Fibroblast of the aortic adventitia (primary cell): ENCODE data around the gene CD276. TPM values are rescaled to one million over a fixed set of nuclear protein-coding genes. Genes with fewer than 3 reads are reported as not detected.

Experiments
- DNase-seq: peaks from one replicate; pipeline ENCODE4 v3.0.0-alpha.2; 2010; ENCODE audit warnings: low read depth
- H3K4me3 ChIP-seq: 2 replicates; pipeline ENCODE4 v1.5.1; 2011; ENCODE audit warnings: low read depth, mild to moderate bottlenecking, control low read depth, low read length, moderate library complexity
- total RNA-seq: library from RNA; depleted of rRNA; stranded (reverse); fragments of >200 nt; gene quantifications from 2 replicates; pipeline ENCODE4 v1.2.3, GENCODE V29; 2012; ENCODE audit warnings: low replicate concordance
- TF ChIP-seq, protein P1 (sequence below): IDR thresholded peaks from 2 replicates; pipeline ENCODE4 v1.5.1; 2011; ENCODE audit warnings: mild to moderate bottlenecking, low read length, control low read depth, inconsistent platforms; ENCODE audit not compliant: insufficient read depth

Gene CD276
- total RNA-seq, 1 donor: 87.3 TPM

DNA sequence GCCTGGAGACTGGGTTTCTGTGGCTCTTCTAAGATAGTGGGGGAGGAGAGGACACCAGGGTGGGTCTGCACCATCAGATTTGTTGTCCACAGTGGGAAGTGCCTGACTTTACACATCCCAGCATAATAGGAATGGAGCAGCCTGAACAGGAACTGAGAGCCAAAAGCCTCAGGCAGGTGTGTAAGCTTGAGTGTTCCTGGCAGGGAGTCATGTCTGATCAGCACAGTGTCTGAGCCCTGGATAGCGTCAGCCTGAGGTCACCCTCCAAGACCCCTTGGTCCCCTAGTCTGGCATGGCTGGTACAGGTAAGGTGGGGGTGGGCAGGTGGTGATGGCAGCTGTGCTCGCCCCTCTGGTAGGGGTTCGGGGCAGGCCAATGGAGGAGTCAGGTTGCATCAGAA lies 48.7 kb downstream of the CD276 start:
- H3K4me3 ChIP-seq: no peak overlapping the region
- TF ChIP-seq, protein P1, sequence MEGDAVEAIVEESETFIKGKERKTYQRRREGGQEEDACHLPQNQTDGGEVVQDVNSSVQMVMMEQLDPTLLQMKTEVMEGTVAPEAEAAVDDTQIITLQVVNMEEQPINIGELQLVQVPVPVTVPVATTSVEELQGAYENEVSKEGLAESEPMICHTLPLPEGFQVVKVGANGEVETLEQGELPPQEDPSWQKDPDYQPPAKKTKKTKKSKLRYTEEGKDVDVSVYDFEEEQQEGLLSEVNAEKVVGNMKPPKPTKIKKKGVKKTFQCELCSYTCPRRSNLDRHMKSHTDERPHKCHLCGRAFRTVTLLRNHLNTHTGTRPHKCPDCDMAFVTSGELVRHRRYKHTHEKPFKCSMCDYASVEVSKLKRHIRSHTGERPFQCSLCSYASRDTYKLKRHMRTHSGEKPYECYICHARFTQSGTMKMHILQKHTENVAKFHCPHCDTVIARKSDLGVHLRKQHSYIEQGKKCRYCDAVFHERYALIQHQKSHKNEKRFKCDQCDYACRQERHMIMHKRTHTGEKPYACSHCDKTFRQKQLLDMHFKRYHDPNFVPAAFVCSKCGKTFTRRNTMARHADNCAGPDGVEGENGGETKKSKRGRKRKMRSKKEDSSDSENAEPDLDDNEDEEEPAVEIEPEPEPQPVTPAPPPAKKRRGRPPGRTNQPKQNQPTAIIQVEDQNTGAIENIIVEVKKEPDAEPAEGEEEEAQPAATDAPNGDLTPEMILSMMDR: no peak
- DNase-seq: no peak

DNA sequence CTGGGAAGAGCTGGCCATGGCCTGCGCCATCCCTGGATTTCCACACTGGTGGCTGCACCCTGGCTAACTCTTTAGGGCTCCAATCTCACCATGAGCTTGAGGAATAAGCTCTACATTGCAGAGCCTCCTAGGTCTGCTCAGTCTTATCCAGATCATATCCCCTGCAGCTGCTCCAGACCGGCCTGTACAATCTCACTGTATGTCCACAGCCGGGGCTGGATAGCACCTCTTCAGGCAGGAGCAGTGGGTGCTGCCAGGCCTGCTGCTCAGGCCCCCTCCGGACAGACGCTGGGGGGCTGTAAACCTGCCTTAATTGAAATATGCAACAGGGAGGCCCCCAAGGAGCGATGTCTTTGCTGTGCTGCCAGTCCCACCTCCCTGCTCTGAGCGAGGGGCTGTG lies 53.4 kb downstream of the CD276 start:
- H3K4me3 ChIP-seq: no peak overlapping the region
- TF ChIP-seq, protein P1: no peak
- no peak for DNase-seq

DNA sequence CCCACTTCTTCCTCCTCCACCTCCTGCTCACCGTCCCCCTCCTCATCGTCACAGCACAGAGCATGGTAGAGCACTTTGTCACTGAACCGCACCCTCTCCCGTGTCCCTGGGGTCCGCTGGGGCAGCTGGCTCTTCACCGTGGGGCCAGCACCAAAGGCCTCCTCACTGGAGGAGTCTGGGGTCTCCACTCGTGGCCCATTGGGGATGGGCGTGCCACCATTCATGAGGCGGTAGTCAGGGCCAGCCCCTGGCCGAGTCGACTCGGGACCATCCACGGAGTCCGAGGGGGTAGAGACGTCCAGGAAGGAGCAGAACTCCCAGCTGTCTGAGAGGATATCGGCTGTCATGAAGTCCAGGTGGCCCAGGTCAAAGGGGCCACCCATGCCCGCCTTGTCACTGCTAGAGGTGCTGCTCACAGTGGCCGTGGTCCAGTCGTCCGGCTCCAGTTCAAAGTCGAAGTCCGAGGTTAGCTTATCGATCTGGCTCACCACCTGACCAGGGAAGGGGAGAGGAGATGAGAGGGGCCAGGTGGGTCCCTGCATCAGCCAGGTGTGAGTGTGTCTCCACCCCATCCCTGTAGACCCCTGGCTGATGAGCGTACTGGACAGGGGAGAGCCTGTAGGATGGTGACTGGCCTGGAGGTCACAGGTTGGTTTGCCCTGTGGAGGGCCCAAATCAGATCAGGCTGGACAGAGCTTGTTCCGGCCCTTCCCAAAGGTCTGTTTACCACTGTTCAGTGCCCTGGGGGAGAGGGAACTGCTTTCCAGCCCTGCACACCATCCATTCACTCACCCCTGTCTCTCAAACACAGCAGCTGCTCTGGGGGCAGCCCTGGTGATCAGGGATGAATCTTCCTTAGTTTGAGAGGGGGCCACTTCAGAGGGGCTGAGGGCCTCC lies 56.2 kb downstream of the CD276 start:
- no peak for DNase-seq
- no peak overlapping the region for H3K4me3 ChIP-seq
- TF ChIP-seq, protein P1: no peak

DNA sequence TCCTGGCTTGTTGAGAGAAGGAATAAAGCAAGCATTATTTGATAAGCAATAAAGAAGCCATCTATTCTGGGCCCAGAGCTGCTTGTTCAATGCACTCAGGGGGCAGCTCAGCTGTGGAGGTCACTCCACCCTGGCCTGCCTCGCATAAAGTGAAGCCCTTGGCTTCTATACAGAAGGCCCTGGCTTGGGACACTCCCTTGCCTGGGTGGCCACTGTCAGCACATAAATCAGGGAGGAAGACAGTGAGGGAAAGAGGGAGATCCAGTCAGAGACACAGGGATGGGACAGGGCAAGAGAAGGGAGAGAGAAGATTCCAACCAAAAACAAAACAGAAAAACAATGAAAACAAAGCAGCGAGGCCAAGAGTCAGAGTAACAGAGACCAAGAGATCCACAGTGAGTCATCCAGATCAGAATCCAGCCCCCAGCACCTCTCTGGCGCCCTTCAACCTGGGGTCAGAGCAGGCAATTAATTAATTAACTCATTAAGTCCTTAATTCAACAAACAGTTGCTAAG lies 57.2 kb downstream of the CD276 start:
- no peak for DNase-seq
- TF ChIP-seq, protein P1: no peak
- H3K4me3 ChIP-seq: no peak overlapping the region

DNA sequence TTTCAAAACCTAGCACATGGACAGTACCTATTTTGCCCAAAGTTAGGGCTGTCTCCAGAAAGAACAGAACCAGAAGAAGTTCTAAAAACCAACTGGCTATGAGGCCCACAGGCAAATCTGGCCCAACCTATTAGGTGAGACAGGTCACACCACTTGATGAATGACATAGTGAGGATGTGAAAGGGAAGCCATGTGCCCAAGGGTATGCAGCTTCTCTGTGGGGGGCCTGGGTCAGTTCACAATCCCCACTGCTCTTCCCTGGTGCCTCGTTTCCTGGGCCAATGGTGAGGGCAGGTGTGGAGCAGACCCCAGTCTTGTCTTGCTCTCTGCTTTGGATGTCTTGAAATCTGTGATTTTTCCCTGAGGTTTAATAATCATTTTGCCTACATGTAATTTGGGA lies 60.1 kb downstream of the CD276 start:
- DNase-seq: no peak
- TF ChIP-seq, protein P1: no peak
- no peak overlapping the region for H3K4me3 ChIP-seq

DNA sequence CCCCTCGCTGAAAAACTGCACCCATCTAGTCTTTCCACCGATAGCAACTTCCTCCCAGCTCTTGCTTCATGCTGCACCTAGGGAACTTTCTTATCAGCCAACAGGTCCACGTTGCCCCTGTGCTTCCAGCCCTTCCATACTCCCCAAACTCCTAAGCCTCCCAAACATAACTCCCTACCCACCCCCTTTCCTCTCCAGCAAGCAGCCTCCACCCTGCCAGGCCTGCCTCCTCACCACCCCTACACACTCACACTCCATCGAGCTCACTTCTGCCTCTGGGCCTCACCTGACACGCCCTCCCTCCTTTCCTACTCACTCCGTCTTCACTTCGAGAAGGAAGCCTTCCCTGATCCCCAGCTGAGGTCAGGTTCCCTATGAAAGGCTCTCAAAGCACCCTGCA lies 60.9 kb downstream of the CD276 start:
- no peak for DNase-seq
- H3K4me3 ChIP-seq: no peak overlapping the region
- TF ChIP-seq, protein P1: no peak
